DMS153 treated with DMSO at 0.1 percent for 48 hours (cell line): ENCODE measurements around the gene BEST3.
A peak's percentile ranks its signal among the peaks of the same experiment; 100 is the strongest.

Experiments used
- DNase-seq: peaks from one replicate; lab custom pipeline; 2025; ENCODE audit not compliant: unreplicated experiment; lab: John Stamatoyannopoulos, UW

BEST3 gene

DNA sequence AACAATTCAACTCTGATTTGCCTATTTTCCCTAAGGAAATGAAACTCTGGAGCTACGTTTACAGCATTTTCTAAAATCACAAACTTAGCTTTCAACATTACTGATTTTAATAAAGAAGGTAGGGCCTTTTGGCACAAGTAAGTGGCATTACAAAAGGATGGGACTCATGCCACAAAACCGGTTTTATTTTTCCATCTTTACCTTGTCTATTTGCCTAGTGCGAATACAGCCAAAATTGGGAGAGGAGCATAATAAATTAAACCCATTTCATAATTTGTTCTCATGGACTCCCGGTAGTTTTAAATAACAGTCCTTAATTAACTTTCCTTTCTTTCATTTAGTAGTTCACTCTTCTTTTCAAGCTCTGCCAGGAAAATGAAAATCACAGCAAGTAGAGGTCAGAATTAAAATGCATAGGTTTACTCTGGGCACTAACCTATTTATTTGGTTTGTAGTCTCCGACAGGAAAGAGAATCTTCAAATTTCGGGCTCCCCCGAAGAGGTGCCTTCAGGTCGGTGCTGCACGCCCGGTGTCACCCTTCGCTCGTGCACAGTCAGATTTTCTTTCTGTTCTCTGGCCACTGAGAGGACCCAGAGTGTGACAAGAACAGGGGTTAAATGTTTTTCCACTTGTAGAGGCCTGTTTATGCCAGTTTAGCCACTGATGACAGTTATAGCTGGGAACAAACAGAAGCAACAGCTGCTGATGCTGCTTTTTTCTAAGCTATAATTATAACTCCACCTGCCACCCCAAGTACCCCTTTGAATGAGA is at the start of gene BEST3:
Gene BEST3, minus strand, starts transcription at position 535 of the 772 bp plus-strand sequence. CDS start 1,505 bp downstream, outside the sequence.
- DNase-seq = peak; percentile 88

DNA sequence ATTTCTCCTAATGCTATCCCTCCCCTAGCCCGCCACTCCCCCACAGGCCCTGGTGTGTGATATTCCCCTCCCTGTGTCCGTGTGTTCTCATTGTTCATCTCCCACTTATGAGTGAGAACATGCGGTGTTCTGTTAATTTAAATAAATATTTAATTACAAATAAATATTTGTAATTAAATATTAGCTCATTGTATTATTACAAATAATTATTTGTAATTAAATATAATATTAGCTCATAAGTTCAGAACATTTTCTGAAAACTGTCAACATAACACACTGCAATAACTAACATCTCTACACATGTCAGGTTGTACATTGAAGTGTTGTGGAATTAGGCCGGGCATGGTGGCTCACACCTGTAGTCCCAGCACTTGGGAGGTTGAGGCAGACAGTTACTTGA is 45.0 kb upstream of the BEST3 start:
- no peak for DNase-seq

GRCh38 chr12:69739287-69740191 is 40.4 kb upstream of the BEST3 start:
- DNase-seq = no peak

DNA sequence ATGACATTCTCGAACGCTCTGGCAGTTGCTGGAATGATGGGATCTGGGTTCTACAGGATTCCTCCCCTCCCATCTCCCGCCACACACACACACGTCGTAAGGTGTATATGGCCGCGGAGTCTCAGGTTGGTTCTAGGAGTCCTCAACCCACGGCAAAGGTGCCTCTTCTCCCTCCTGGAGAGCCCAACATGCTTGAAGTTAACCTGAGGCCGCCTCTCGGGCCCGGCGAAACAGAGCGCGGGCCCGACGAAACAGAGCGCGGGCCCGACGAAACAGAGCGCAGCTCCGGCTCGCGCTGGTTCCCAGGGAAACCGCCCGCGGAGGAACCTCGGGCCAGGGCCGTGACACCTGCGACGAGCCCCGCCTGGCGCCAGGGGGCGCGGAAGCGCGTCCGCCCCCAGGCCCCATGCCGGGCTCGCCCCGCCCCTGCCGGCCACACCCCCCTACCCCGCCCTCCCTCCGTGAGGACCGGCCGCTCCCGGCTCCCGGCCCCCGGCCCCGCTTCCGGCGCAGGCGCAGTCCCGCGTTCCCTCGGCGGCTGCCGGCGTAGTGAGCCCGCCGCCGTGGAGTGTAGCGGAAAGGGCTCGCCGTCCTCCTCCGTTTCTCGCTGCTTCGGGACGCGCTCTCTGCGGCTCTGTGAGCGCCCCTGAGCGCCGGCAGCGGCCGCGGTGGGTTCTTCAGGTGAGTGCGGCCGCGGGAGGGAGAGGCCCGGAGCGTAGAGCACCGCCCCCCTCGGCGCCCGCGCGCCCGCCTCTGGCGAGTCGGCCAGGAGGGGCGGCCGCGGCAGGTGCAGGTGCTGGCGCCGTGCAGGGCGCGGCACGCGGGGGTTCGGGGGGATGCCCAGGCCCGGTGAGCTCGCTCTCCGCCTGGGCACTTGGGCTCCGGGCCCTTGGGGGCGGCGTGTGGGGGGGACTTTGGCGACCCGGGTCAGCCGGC is 39.5 kb upstream of the BEST3 start, which contains the start of gene RAB3IP:
Gene RAB3IP, plus strand, starts transcription at position 510 of the 936 bp plus-strand sequence. CDS start 16,549 bp downstream, outside the sequence.
- peak; percentile 76 for DNase-seq

- DNase-seq = no peak
Measured at GRCh38 chr12:69733638-69734037, 34.5 kb upstream of the BEST3 start.

- no peak for DNase-seq
Measured at GRCh38 chr12:69732088-69732487, 33.0 kb upstream of the BEST3 start.

- no peak for DNase-seq
Measured at GRCh38 chr12:69726922-69727321, 27.8 kb upstream of the BEST3 start.

- no peak for DNase-seq
Measured at GRCh38 chr12:69720750-69721149, 21.6 kb upstream of the BEST3 start.

GRCh38 chr12:69719336-69720316 is 20.5 kb upstream of the BEST3 start:
- DNase-seq = no peak

DNA sequence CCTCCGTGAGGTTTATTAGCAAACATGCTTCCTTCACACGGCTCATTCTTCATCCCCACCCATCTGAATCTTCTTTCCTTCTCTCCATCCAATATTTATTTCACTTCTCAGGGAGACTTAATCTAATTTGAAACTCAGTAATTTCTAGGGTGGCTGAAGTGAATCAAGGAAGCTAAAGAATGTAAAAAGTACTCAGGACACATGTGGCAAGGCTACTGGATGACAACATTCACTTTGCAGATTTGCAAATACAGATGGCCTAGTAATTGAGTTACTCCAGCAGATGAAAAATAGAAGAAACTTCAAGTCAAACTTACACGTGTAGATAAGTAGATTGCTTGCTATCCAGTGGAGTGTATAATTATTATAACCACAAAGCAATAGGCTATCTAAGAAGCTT is 15.4 kb upstream of the BEST3 start:
- DNase-seq = no peak

DNA sequence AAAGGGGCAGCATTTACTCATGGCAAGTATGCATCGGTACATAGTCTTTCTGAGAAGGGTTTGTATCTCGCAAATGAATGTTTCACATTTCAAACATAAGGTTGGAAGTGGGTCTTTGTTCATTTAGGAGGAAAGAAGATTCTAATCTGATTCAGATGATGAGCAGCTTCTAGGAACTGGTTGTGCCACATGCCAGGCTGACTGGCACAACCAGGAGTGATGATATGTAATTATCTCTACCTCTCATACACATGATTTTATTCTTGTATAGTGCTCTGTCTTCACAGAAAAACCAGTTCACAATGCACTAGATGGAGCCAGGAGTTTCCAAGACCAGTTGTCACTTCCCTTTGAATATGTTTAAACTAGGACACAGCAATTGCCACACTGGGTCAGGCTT is 13.7 kb upstream of the BEST3 start:
- DNase-seq = no peak

GRCh38 chr12:69708649-69709048 is 9.5 kb upstream of the BEST3 start:
- no peak for DNase-seq

DNA sequence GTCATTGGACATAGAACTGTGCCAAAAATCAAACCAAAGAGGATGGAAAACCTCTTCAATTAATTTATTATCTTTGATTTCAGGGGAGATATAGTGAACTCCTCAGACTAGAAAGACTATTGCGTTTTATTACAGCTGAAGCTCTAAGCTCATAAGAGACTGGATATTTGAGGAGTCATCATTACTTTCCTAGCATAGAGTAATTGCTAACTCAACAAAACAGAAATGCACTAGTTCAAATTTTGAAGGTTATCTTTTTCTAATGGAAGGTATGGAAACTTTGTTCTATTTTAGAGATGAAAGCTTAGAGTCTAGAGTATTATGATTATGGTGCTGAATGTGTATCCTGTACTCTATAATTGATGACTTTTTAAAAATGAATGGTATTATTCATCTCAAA is 5.3 kb upstream of the BEST3 start:
- no peak for DNase-seq

GRCh38 chr12:69703146-69703642 is 4.1 kb upstream of the BEST3 start:
- DNase-seq = no peak

- DNase-seq = no peak
Measured at GRCh38 chr12:69701826-69702225, 2.7 kb upstream of the BEST3 start.

GRCh38 chr12:69698054-69698453 is 1.0 kb downstream of the BEST3 start:
- no peak for DNase-seq

DNA sequence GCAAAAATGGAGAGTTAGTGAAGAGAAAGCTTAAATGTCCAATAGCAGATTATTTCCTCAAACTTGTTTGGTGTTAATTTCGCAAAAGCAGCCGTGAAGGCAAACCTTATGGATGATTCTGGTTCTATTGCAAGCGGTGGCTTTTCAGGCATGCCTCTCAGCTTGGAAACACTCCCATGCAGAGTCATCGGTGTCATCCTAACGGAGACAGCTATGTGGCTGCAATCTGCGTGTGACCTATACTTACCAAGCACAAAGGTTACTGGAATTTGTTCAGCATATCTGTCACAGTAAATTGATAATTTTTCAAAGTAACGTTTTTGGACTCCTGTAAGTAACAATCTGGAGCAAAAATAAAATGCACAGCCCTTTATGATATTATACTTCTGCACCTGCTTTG is 5.0 kb downstream of the BEST3 start:
- no peak for DNase-seq

GRCh38 chr12:69689638-69690037 is 9.5 kb downstream of the BEST3 start:
- DNase-seq = no peak
